ENCODE measurements around the gene PDE6D. TPM values are rescaled to one million over a fixed set of nuclear protein-coding genes. Genes with fewer than 3 reads are reported as not detected.
A peak's percentile ranks its signal among the peaks of the same experiment; 100 is the strongest.

The PDE6D gene
- polyA plus RNA-seq, 3 donors, result 28.4 to 54.6 (median 50.5) TPM

DNA sequence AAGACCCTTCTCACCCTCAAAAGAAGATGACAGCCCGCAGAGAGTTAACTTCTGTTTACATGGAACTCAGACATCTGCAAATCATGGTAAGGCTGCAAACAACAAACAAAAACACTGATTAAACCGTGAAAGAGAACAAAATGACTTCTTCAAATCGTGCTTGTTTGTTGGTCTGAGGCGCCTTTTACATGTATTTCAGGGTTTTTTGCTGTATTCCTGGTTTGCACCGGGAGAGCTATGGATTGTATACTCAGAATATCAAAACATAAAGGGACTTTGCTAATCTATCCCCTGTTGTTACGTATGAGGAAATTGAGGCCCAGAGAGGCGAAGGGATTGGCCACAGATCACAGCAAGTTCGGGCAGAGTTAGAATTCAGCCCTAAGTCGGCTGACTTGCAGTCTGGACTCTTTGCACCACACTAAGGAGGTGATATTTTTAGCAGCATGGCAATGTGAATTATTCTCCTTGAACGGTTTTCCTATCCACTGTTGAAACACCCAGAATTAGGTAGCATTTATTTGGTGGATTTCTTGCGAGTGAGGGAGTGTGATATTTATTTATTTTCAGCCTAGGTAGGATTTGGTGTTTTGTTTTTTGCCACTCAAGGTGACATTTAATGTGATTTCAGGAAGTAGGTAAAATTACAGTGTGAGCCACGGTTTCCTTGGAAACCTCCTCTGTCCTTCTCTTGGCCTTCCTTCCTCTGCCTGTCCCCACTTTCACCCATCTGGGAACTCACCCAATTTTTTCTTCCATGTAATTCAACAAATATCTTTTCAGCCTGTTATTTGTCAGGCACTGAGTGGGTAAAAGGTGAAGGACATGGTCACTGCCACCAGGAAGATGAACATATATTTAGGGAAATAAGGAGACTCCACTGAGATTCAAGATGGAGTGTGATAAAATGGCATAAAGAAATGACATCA, 980 bp upstream of the PDE6D start:
- peaks cover 42% of the 10 kb centered on the region for H3K4me1 Mint-ChIP-seq
- peaks cover 30 to 44% of the 10 kb centered on the region in 2 donors for H3K4me1 ChIP-seq (ENCODE audit: control insufficient read depth in 1 of 2, insufficient read depth in 2 of 2, low read length in 2 of 2)

More for the DNA sequence above, 980 bp upstream of the PDE6D start:
- TF ChIP-seq CTCF (IDR thresholded peaks at IDR 0.05), result no peak
- Mint-ChIP-seq H3K36me3 (peaks cover 3 to 5% of the 10 kb centered on the region in 2 donors), H3K27me3 (ENCODE audit: low read depth in 3 of 3) (peaks cover 4 to 13% (median 7%) of the 10 kb centered on the region in 3 donors), H3K27ac (peak overlapping the region; percentile 93 to 98 (median 97)), H3K9me3 (peaks cover 0 to 3% (median 0%) of the 10 kb centered on the region in 7 donors), H3K4me3 (peak overlapping the region; percentile 97 to 98)
- H3K36me3 ChIP-seq (replicated peaks in 1 of 2; ENCODE audit: control insufficient read depth in 1 of 2, insufficient read depth in 2 of 2, low read length in 2 of 2), result peaks cover 0 to 6% of the 10 kb centered on the region in 2 donors
- H3K4me3 ChIP-seq (replicated peaks in 1 of 3; ENCODE audit: low read depth in 2 of 3, low read length in 3 of 3), result peak overlapping the region; percentile 81 to 97 (median 94)
- H3K27ac ChIP-seq (ENCODE audit: low read depth in 1 of 2, low read length in 2 of 2), result peak overlapping the region; percentile 33 to 86
- H3K27me3 ChIP-seq (ENCODE audit: control insufficient read depth in 2 of 2, insufficient read depth in 2 of 2, low read length in 2 of 2), result peaks cover 0 to 9% of the 10 kb centered on the region in 2 donors
- peaks cover 13% of the 10 kb centered on the region for H4K20me1 ChIP-seq (ENCODE audit: insufficient read depth, low read length)
- H3K4me2 ChIP-seq (replicated peaks; ENCODE audit: extremely low read depth, low read length, poor library complexity, severe bottlenecking), result peak overlapping the region; percentile 80
- H3K9me3 ChIP-seq (replicated peaks in 1 of 2; ENCODE audit: control insufficient read depth in 1 of 2, insufficient read depth in 1 of 2, low read length in 2 of 2), result no peaks in the 10 kb centered on the region
- 0% methylated on average over 1 of the region's 12 CpGs for WGBS (ENCODE audit: insufficient coverage)
- H2AFZ ChIP-seq (ENCODE audit: insufficient read depth, low read depth, low read length, poor library complexity, severe bottlenecking), result peak overlapping the region; percentile 84
- intact Hi-C loops (cut with micrococcal nuclease), result loop anchor here (2.0 to 10.0 kb wide), 7 partner anchors 75 to 769 kb away; partner anchors contain the start of genes PTMA (in 2 of the 2), EIF4E2 (in 1 of the 2), NCL (in 1 of the 2) and TIGD1 (in 1 of the 2)
- peaks cover 75% of the 10 kb centered on the region for H3K79me2 ChIP-seq (ENCODE audit: insufficient read depth, low read length)
- H3K9ac ChIP-seq (ENCODE audit: insufficient read depth, low read length, poor library complexity, severe bottlenecking), result peak overlapping the region; percentile 75
- peak; percentile 12 to 55 (median 48) for DNase-seq
